Measurements from ENCODE around the gene PLA2G4A. TPM values are rescaled to one million over a fixed set of nuclear protein-coding genes. Genes with fewer than 3 reads are reported as not detected.

The PLA2G4A gene
- total RNA-seq: 2.0 and 2.2 TPM in 2 replicates

DNA sequence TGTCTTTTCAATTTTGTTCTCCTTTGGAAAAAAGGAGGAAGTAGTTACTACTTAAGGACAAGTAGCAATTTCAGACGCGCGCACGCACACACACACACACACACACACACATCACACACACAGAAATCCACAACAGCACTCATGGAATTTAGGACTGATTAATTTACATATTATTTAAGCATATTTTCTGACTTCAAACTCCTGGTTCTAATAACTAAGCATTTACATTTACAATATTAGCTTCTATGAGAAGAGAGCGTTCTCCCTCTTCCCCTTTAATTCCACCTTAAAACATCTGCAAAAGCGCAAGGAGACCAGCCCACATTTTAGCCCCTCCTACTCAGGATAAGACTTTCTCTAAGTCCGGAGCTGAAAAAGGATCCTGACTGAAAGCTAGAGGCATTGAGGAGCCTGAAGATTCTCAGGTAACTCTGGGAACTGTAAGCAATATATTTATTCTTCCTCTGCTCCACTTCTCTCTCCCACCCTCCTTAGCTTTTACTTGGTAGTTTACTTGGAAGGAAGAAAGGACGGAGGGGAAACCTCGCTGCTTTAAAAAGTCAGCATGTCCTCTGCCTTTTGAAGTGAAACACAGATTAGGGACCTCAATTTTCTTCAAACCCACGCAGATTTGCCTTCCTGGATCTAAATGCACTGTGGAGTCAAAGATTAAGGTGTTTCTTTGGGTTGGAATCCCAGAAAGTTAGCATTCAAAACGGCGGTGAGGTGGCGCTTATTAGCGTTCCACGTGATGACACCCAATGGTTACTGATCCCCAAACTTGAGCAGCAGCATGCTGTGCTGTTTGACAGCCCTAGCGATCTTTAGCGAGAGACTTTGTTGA is at the start of gene PLA2G4A:
Gene PLA2G4A (plus strand): TSS at position 339 of the 844 bp plus-strand sequence. CDS start 25,406 bp downstream, outside the sequence.
- intact Hi-C loops (cut with micrococcal nuclease): loop anchor here (2.0 to 5.0 kb wide), 3 partner anchors 38 to 147 kb away; partner anchors contain the start of gene PTGS2

DNA sequence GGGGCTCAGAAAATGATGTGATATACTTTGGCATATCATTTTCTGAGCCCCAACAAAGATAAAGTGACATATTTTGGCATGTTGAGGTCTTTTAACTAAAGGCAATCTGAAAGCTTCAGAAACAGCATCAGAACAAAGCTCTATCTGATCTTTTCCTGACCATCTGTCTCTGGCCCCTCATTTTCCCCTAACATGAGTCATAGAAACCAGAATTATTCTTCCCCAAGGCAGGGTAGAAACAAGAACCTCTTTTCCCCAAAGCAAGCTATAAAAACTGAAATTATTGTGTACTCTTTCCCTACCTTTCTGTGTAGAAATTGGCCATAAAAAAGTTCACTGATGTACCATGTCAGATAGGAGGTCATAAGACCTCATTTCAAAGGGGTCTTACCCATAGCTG is 48.7 kb upstream of the PLA2G4A start:
- intact Hi-C loops (cut with micrococcal nuclease): no loop called here

DNA sequence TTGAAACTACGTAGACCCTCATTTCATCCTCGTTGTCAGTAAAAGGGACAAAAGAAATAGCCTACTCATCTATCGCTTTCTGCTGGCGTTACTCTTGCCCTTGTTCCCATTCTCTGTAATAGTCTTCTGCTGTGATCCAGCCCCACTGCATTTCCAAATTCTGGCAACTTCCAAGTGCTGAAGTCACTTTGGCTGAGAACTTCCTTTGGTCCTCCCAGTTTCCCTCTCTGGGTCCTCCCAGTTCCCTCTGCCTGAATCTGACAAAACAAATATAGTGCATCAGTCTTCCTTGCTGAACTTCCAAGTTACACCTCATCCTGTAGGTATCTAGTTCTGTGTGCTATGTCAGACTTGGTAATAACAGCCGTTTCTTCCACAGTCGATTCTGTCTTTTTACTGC is 47.0 kb upstream of the PLA2G4A start:
- intact Hi-C loops (cut with micrococcal nuclease): no loop called here

DNA sequence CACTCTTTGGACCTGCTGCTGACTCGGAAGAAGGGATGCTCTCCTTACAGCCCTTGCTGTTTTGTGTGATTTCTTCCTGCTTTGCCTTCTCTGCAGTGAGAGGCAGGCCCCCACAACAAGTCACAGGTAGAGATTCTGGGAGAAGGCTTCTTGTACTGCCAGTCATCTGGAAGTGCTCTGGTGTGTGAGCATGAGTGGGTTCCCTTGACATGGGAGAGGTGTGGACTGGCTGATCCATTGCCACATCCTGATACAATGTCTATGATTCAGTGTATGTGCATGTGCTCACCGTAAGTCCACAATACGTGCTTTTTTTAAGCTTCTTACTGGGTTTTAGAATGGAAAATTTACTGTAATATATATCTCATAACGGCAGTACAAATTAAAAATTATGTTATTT is 46.0 kb upstream of the PLA2G4A start:
- intact Hi-C loops (cut with micrococcal nuclease): no loop called here

DNA sequence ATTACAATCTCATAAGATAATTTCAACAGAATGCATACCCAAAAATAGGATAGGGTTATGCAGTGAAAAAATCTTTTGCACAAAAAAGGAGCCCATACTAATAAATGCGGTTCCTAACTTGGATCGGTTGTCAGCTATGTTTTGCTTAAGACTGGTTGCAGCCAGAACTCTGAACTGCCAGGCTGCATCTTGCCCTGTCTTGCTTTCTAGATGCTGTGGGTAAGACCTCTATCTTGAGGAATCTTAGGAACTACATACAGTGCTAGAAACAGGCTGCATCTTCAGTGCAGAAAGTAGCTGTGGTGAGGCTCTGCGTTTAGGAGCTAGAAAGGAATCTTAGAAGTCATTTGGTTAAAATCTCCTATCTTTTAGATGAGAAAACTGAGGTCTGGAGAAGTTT is 45.6 kb upstream of the PLA2G4A start:
- intact Hi-C loops (cut with micrococcal nuclease): no loop called here

DNA sequence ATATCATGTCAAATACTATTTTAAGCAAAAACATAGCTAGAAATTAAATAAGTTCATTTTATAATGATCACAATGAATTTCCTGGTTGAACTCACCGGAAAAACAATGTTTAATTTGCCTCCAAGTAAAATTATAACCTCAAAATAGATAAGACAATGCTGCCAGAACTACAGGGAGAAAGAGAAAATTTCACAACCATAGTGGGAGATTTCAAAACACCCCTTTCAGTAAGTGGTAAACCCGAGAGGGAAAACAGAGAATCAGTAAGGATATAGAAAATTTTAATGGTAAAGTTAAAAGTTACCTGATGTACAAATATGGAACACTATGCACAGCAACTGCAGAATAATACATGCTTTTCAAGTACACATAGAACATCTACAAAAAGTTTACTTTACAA is 43.2 kb upstream of the PLA2G4A start:
- intact Hi-C loops (cut with micrococcal nuclease): no loop called here

DNA sequence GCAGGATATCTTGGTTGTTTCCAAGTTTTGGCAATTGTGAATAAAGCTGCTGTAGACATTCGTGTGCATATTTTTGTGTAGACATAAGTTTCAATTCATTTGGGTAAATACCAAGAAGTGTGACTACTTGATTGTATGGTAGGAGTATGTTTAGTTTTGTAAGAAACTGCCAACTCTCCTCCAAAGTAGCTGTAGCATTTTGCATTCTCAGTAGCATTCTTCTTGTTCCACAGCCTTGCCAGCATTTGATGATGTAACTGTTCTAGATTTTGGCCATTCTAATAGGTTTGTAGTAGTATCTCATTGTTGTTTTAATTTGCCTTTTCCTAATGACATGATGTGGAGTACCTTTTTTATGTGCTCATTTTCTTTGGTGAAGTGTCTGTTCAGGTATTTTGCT is 38.6 kb upstream of the PLA2G4A start:
- intact Hi-C loops (cut with micrococcal nuclease): no loop called here

DNA sequence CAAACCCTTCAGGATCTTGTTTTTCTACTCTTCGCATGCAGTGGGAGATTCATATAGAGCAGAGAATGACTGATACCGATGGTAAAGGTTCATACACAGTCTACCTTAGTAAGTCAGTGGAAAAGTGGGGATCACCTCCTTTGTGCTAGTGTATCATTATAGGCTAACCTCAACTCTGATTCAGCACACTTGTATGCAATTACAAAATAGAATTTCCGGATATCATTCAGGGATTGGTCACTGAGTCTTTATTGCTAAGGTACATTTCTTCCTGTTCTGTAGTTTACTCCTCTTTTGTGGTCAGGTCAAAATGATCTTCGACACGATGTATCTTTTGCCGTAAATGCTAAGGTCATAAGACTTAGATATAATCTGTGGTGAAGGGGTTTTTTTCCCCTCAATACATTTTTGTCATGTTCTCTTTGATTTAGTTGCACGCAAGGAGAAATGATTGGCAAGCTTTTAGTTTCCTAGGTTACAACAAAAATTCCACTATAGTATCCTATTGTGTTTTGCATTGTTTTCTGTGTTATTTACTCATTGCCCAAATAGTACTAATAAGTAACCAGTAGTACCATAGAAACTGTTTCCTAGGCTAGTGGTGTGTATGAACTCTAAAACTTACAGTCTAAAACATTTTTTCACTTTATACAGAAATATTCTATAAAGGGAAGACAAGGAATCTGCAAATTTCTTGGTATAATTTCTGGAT is 35.7 kb upstream of the PLA2G4A start:
- intact Hi-C loops (cut with micrococcal nuclease): no loop called here

DNA sequence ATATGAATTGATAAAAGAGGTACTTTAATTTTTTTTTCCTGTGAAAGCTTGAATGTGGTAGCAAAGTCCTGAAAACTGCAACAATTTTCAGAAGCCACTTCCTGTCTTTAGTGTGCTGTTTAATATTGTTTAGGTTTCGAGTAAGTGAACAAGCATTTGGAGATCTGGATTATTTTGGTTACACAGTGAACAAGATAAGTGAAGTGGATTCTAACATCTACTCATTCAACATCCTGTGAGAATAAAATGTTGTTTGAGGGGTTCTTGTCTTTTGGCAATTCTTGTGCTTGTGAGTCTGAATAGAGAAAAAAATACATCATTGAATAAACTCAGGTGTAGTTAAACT is 35.2 kb upstream of the PLA2G4A start:
- intact Hi-C loops (cut with micrococcal nuclease): no loop called here

DNA sequence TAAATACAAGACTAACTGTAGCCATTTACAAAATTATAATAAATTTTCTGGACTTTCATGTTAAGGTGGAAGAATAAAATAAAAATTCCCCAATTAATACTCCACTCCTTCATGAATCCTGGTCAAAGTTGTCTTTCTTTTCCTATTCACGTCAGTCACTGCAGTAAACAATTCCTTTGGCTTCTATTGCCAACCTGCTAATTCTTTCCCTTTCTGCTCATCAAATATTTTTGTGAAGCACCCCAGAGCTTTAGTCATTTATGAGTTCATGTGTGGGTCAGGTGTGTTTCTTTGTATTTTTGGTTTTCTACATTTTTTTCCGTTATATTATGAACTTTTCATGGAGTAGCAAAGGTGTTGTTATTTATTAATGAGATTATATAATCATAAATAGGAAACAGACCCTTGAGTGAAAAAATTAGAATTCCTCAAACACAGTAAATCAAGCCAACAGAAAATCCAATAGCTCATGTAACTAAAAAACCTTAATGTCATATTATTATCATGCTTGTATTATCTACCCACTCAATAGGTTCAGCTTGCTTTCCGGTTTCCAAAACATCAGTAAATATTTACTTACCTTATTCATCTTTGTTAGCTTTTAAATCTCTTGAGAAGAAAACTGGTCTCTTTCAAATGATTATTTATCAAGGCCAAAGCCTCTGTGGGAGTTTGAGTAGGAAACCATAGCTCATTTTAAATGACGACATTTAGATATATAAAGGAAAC is 29.6 kb upstream of the PLA2G4A start:
- intact Hi-C loops (cut with micrococcal nuclease): no loop called here

DNA sequence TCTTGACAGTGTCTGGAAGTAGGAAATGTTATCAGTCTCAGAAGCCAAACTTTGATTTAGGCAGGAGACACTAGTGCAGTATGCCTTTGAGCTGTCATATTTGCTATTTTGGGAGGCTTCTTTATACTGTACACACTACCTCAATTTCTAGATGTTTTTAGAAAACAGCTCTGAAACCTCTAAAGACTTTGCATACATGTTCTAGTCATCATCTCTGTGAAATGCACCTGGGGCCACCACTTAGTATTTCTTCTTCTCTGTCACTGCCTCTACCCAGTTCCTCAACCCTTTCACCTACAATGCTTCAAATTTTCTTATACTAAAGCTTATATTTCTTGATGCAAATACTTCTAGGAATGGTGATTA is 29.1 kb upstream of the PLA2G4A start:
- intact Hi-C loops (cut with micrococcal nuclease): no loop called here

DNA sequence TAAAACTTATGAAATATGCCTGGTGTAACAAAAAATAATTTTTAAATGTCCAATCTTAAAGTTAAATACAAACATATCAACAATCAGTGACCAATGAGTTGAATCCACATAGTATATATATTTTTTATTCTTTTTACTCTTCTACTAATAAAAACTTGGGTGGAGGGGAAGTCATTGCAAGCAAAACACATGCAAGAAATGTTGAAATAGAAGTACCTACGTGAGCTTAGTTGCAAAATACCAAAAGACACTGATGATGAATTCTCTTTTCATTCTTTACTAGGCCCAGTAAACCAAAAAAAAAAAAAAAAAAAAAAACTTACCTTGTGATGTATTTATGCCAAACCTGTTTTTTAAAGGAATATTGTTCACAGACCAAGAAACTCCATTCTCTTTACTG is 26.4 kb upstream of the PLA2G4A start:
- intact Hi-C loops (cut with micrococcal nuclease): no loop called here

DNA sequence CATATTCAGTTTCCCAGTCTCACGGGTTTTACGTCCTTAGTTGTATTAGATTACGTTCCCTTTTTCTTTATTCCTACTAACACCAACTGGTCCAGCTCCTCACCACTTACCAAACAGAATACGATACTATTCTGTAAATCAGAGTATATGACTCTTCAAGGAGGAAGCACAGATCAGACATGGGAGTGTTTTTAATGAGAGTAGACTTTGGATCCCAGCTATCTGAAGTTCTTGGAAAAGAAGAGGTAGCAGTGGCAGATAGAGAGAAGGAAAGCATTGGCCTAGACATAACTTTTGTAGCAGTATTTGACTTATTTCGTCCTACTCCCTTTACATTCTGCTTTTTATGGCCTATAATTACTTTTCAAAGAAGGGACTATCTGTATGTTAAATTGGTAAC is 24.1 kb upstream of the PLA2G4A start:
- intact Hi-C loops (cut with micrococcal nuclease): loop anchor here (5.0 kb wide), 1 partner anchor 183 kb away; no protein-coding TSS in a partner anchor

DNA sequence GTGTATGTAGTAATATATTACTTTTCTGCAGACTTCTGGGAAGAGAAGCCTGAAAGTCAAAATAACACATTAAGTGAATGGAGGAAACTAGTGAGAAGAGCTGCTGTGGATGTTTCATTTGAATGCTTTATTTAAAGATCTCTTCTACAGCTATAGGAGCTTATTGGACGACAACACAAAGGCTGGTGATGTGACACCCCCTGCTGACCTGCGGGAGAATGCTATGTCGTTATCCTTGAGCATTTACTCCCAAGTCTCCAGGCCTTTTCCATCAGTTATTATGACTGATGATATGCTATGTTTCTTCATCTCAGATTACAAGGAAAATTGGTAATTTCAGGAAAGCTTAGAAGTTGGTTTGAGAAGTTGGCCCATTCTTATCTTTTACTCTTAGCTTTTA is 22.3 kb upstream of the PLA2G4A start:
- intact Hi-C loops (cut with micrococcal nuclease): loop anchor here (1.0 to 5.0 kb wide), 4 partner anchors 83 to 402 kb away; no protein-coding TSS in a partner anchor

DNA sequence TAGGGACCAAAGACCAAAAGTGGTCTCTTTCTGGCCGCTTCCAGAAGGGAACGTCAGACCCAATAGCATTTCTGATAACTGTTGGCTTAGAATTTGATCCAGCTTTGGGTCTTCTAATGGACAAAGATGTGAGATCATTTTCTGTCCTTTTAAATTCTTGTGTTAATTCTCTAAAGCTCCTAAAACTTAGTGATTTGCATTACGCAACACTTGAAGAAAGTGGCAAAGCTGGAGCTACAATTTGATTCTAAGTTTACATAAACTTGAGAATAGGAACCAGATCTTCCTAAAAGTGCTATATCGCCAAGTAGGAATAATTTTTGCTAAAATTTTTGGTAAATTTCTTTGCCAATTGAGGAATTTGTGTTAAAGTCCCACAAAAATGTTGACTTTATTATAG is 21.6 kb upstream of the PLA2G4A start:
- intact Hi-C loops (cut with micrococcal nuclease): loop anchor here (2.0 to 5.0 kb wide), 2 partner anchors 180 to 202 kb away; no protein-coding TSS in a partner anchor

DNA sequence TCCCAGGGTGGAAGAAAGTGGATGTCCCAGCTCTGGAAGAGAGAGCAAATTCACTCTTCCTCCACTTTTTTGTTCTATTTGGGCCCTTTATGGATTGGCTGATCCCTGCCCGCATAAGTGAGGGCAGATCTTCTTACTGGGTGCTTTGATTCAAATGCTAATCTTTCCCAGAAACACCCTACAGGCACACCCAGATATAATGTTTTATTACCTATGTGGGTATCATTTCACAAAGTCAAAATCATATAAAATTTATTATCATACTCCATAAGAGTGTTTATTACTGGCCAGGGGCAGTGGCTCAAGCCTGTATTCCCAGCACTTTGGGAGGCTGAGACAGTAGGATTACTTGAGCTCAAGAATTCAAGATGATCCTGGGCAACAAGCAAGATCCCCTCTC is 16.9 kb upstream of the PLA2G4A start:
- intact Hi-C loops (cut with micrococcal nuclease): no loop called here

DNA sequence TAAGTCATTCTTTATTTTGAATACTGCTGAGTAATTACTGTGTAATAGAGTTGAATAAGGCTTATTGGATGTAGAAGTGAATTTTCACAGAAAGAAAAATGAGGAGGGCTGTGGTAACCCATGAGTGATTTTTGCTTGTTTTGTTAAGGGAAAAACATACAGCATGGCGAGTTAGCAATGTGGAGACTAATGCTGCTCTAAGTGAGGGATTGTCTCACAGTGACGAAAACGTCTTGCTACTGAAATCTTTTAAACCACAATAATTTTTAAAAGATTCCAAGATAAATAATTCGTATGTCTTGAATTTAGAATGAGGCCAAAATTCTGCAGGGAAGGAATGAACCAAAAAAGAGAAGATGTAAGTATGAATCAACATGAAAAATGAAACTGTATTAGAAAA is 16.2 kb upstream of the PLA2G4A start:
- intact Hi-C loops (cut with micrococcal nuclease): no loop called here

DNA sequence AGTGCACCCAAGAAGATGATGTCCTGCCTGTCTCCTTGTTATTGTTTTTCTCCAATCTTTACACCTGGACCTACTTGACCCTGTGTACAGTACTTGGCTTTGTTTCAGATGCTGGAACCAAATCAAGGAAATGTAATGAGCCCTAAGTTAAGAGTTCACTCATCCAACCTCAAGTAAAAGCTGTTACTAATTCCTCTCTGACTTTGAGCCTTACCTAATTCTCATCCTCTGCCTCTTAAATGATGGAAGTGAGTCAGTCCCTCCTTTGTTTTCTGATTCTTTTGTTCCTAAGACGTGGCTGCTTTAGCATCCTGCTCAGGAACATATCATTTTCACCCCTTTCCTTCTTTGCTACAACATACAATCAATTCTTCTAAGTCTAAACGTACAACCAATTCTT is 15.3 kb upstream of the PLA2G4A start:
- intact Hi-C loops (cut with micrococcal nuclease): no loop called here

DNA sequence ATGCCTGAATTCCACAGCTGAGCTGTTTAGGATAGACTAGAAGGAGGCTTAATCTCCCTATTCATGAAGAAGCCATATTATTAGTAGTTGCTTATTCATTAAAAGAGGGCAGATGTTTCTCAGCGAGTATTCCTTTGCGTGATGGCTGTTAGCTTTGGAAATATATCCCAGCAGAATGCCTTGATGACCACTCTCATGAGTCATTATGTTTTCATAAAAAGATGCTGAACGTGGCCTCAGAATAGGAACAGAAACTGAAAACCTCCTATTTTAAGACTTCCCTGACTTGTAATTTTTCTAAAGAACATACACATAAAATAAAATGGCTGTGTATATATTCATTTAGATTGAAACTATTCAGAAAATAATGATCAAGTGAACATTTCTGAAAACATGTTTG is 9.6 kb upstream of the PLA2G4A start:
- intact Hi-C loops (cut with micrococcal nuclease): no loop called here

DNA sequence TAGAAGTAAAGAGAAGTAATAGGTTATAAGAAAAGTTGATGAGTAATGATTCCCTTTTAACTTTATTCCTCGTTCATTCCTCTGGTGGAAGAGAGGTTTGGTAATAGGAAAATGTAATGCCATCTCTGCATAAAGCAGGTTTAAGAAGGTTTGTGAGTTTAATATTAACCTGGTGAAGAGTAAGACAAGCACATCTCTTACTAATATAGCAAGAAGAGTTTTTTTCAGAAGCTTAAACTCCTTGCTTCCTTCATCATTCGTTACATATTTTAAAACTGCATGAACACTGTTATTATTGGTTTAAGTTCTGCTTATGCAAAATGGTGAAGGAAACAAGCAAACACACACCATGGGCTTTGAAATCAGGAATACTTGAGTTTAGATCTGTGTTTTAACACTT is 9.2 kb upstream of the PLA2G4A start:
- intact Hi-C loops (cut with micrococcal nuclease): no loop called here

DNA sequence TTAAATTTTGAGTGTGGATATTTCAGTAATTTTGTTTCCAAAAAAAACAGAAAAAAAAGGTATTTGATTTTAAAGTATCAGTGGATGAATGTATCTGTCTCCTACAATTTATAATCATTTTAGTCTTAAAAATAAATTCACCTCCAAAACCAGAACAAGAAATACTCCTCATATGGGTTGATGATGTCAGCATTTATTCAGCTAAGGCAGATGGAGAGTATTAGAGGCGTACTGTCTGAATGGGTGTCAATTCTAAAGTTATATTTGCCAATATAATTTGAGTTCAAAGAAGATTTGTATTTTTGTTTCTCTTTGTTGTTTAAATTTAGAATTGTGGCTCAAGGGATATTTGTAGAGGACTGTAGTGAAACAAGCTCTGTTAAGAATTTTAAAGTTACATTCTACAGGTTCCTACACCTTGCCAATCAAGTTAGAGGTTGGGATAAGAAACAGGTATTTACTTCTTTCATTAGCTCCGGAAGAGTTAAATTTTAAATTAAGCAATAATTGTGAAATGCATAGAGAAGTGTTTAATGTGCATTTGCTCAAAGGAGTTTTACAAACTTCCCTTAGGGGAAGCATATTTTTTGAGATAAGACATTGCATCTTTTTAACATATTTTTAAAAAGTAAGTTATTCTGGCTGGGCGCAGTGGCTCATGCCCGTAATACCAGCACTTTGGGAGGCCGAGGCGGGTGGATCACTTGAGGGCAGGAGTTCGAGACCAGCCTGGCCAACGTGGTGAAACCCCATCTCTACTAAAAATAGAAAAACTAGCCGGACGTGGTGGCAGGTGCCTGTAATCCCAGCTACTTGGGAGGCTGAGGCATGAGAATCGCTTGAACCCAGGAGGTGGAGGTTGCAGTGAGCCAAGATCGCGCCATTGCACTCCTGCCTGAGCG is 1.2 kb downstream of the PLA2G4A start:
- intact Hi-C loops (cut with micrococcal nuclease): loop anchor here (2.0 to 10.0 kb wide), 4 partner anchors 37 to 345 kb away; partner anchors contain the start of gene PTGS2

Measured in T-helper 2 cell treated with Interferon-gamma antibody and Interleukin-4, amounts not matched to agents 100 ng/mL and 5 ng/mL, for 36 hours (primary cell).